SJCRH30 (cell line): ENCODE results near the gene PARVG. TPM values are rescaled to one million over a fixed set of nuclear protein-coding genes. Genes with fewer than 3 reads are reported as not detected.

Source experiments
- DNase-seq, 2 experiments: peaks; one replicate each; pipeline ENCODE4 v3.0.0-alpha.2; 2015 to 2020
- H3K27ac ChIP-seq: fragments of 250-450 bp; sonication (Bioruptor Pico); 2 replicates; pipeline ENCODE4 v1.5.1; 2020; ENCODE audit warnings: mild to moderate bottlenecking, moderate library complexity
- H3K27me3 ChIP-seq: fragments of 250-450 bp; sonication (Bioruptor Pico); 2 replicates; pipeline ENCODE4 v1.5.1; 2020; ENCODE audit warnings: mild to moderate bottlenecking, moderate library complexity
- H3K36me3 ChIP-seq: fragments of 250-450 bp; sonication (Bioruptor Pico); 2 replicates; pipeline ENCODE4 v1.5.1; 2020; ENCODE audit warnings: mild to moderate bottlenecking, moderate library complexity
- H3K4me1 ChIP-seq: fragments of 250-450 bp; sonication (Bioruptor Pico); 2 replicates; pipeline ENCODE4 v1.5.1; 2020; ENCODE audit warnings: mild to moderate bottlenecking, moderate library complexity
- H3K4me3 ChIP-seq: fragments of 250-450 bp; sonication (Bioruptor Pico); 2 replicates; pipeline ENCODE4 v1.5.1; 2020; ENCODE audit warnings: mild to moderate bottlenecking, moderate library complexity
- H3K9me3 ChIP-seq: fragments of 250-450 bp; sonication (Bioruptor Pico); replicated peaks from 2 replicates; pipeline ENCODE4 v1.5.1; 2020; ENCODE audit warnings: mild to moderate bottlenecking, moderate library complexity
- total RNA-seq: library from RNA; depleted of rRNA; stranded (reverse); fragments of >200 nt; shearing (Covaris generic); gene quantifications from 2 replicates; pipeline ENCODE4 v1.2.3, GENCODE V29; 2014; rRNA removed

Gene PARVG
- total RNA-seq: not detected in 2 replicates

- no peak within 1 kb of the TSS for H3K4me3 ChIP-seq
- no peak within 1 kb of the TSS for H3K27ac ChIP-seq
- H3K9me3 ChIP-seq: no peaks in the 10 kb centered on the region
- no peaks in the 10 kb centered on the region for H3K36me3 ChIP-seq
- no peaks in the 10 kb centered on the region for H3K4me1 ChIP-seq
- 0 out of 2 replicates have a peak, but pooled peaks cover 5% of the 10 kb centered on the region for H3K27me3 ChIP-seq
- no peak for DNase-seq
Observed at GRCh38 chr22:44180706-44181032, at the start of gene PARVG. Gene PARVG (plus strand): TSS chr22:44180925. CDS start chr22:44183330, 2,405 bp downstream.

- Histone ChIP-seq H3K4me3 (no peak overlapping the region), H3K27me3 (no peaks in the 10 kb centered on the region), H3K4me1 (no peaks in the 10 kb centered on the region), H3K36me3 (no peaks in the 10 kb centered on the region), H3K9me3 (no peaks in the 10 kb centered on the region), H3K27ac (no peak overlapping the region)
- no peak for DNase-seq
Observed at GRCh38 chr22:44131412-44131811, 49.3 kb upstream of the PARVG start.

GRCh38 chr22:44131989-44132685, 48.6 kb upstream of the PARVG start:
- Histone ChIP-seq H3K27me3 (no peaks in the 10 kb centered on the region), H3K4me1 (no peaks in the 10 kb centered on the region), H3K36me3 (no peaks in the 10 kb centered on the region), H3K9me3 (no peaks in the 10 kb centered on the region), H3K27ac (no peak overlapping the region), H3K4me3 (no peak overlapping the region)
- no peak for DNase-seq

GRCh38 chr22:44132724-44133123, 48.0 kb upstream of the PARVG start:
- no peak for DNase-seq
- Histone ChIP-seq H3K36me3 (no peaks in the 10 kb centered on the region), H3K27me3 (no peaks in the 10 kb centered on the region), H3K4me3 (no peak overlapping the region), H3K27ac (no peak overlapping the region), H3K4me1 (no peaks in the 10 kb centered on the region), H3K9me3 (no peaks in the 10 kb centered on the region)

- Histone ChIP-seq H3K36me3 (no peaks in the 10 kb centered on the region), H3K9me3 (no peaks in the 10 kb centered on the region), H3K4me1 (no peaks in the 10 kb centered on the region), H3K4me3 (no peak overlapping the region), H3K27me3 (no peaks in the 10 kb centered on the region), H3K27ac (no peak overlapping the region)
- DNase-seq: no peak
Observed at GRCh38 chr22:44133161-44133560, 47.6 kb upstream of the PARVG start.

GRCh38 chr22:44133901-44134571, 46.7 kb upstream of the PARVG start:
- H3K4me1 ChIP-seq: no peaks in the 10 kb centered on the region
- peak in 1 of 2 experiments; percentile 10 for DNase-seq
- no peak overlapping the region for H3K4me3 ChIP-seq
- no peaks in the 10 kb centered on the region for H3K27me3 ChIP-seq
- H3K9me3 ChIP-seq: no peaks in the 10 kb centered on the region
- H3K27ac ChIP-seq: no peak overlapping the region
- H3K36me3 ChIP-seq: no peaks in the 10 kb centered on the region

- Histone ChIP-seq H3K4me3 (no peak overlapping the region), H3K9me3 (no peaks in the 10 kb centered on the region), H3K4me1 (no peaks in the 10 kb centered on the region), H3K36me3 (no peaks in the 10 kb centered on the region), H3K27ac (no peak overlapping the region), H3K27me3 (no peaks in the 10 kb centered on the region)
- DNase-seq: no peak
Observed at GRCh38 chr22:44136112-44136511, 44.6 kb upstream of the PARVG start.

GRCh38 chr22:44136786-44137185, 43.9 kb upstream of the PARVG start:
- Histone ChIP-seq H3K36me3 (no peaks in the 10 kb centered on the region), H3K4me3 (no peak overlapping the region), H3K27ac (no peak overlapping the region), H3K9me3 (no peaks in the 10 kb centered on the region), H3K27me3 (no peaks in the 10 kb centered on the region), H3K4me1 (no peaks in the 10 kb centered on the region)
- DNase-seq: no peak

GRCh38 chr22:44137415-44137814, 43.3 kb upstream of the PARVG start:
- no peak overlapping the region for H3K27ac ChIP-seq
- H3K4me1 ChIP-seq: no peaks in the 10 kb centered on the region
- no peak for DNase-seq
- H3K4me3 ChIP-seq: no peak overlapping the region
- H3K36me3 ChIP-seq: no peaks in the 10 kb centered on the region
- no peaks in the 10 kb centered on the region for H3K27me3 ChIP-seq
- H3K9me3 ChIP-seq: no peaks in the 10 kb centered on the region

- no peak for DNase-seq
- no peaks in the 10 kb centered on the region for H3K36me3 ChIP-seq
Observed at GRCh38 chr22:44139773-44140172, 41.0 kb upstream of the PARVG start.

GRCh38 chr22:44142421-44143104, 38.2 kb upstream of the PARVG start:
- Histone ChIP-seq H3K4me3 (no peak overlapping the region), H3K36me3 (no peaks in the 10 kb centered on the region), H3K4me1 (no peaks in the 10 kb centered on the region), H3K9me3 (no peaks in the 10 kb centered on the region), H3K27me3 (no peaks in the 10 kb centered on the region), H3K27ac (no peak overlapping the region)
- no peak for DNase-seq

More at GRCh38 chr22:44139773-44140172, 41.0 kb upstream of the PARVG start:
- Histone ChIP-seq H3K4me3 (no peak overlapping the region), H3K27ac (no peak overlapping the region), H3K9me3 (no peaks in the 10 kb centered on the region), H3K27me3 (no peaks in the 10 kb centered on the region), H3K4me1 (no peaks in the 10 kb centered on the region)

- Histone ChIP-seq H3K4me1 (no peaks in the 10 kb centered on the region), H3K9me3 (no peaks in the 10 kb centered on the region), H3K27me3 (no peaks in the 10 kb centered on the region), H3K36me3 (no peaks in the 10 kb centered on the region), H3K27ac (no peak overlapping the region), H3K4me3 (no peak overlapping the region)
- DNase-seq: no peak
Observed at GRCh38 chr22:44143105-44143474, 37.6 kb upstream of the PARVG start.

- no peaks in the 10 kb centered on the region for H3K4me1 ChIP-seq
- H3K4me3 ChIP-seq: no peak overlapping the region
- no peaks in the 10 kb centered on the region for H3K27me3 ChIP-seq
- no peak for DNase-seq
- H3K36me3 ChIP-seq: no peaks in the 10 kb centered on the region
- no peak overlapping the region for H3K27ac ChIP-seq
- no peaks in the 10 kb centered on the region for H3K9me3 ChIP-seq
Observed at GRCh38 chr22:44143579-44143978, 37.1 kb upstream of the PARVG start.

GRCh38 chr22:44144046-44144569, 36.6 kb upstream of the PARVG start:
- Histone ChIP-seq H3K9me3 (no peaks in the 10 kb centered on the region), H3K36me3 (no peaks in the 10 kb centered on the region)

GRCh38 chr22:44145544-44145943, 35.2 kb upstream of the PARVG start:
- Histone ChIP-seq H3K4me3 (no peak overlapping the region), H3K4me1 (no peaks in the 10 kb centered on the region), H3K36me3 (no peaks in the 10 kb centered on the region), H3K27me3 (no peaks in the 10 kb centered on the region), H3K9me3 (no peaks in the 10 kb centered on the region), H3K27ac (no peak overlapping the region)
- no peak for DNase-seq

More at GRCh38 chr22:44144046-44144569, 36.6 kb upstream of the PARVG start:
- no peaks in the 10 kb centered on the region for H3K4me1 ChIP-seq
- no peak for DNase-seq
- H3K4me3 ChIP-seq: no peak overlapping the region
- no peak overlapping the region for H3K27ac ChIP-seq
- H3K27me3 ChIP-seq: no peaks in the 10 kb centered on the region
